Astrocyte (in vitro differentiated cells and primary cell): Measurements from ENCODE around the gene NUBP2.

Source experiments
- EZH2 ChIP-seq: IDR thresholded peaks from 2 replicates; pipeline ENCODE4 v1.6.1; 2012; ENCODE audit warnings: mild to moderate bottlenecking, low read length, inconsistent platforms; ENCODE audit not compliant: insufficient read depth
- TF ChIP-seq, protein P1 (sequence below): IDR thresholded peaks from 2 replicates; pipeline ENCODE4 v1.5.1; 2011; ENCODE audit warnings: low read depth, mild to moderate bottlenecking, inconsistent platforms, low read length, moderate library complexity; ENCODE audit not compliant: insufficient read depth

DNA sequence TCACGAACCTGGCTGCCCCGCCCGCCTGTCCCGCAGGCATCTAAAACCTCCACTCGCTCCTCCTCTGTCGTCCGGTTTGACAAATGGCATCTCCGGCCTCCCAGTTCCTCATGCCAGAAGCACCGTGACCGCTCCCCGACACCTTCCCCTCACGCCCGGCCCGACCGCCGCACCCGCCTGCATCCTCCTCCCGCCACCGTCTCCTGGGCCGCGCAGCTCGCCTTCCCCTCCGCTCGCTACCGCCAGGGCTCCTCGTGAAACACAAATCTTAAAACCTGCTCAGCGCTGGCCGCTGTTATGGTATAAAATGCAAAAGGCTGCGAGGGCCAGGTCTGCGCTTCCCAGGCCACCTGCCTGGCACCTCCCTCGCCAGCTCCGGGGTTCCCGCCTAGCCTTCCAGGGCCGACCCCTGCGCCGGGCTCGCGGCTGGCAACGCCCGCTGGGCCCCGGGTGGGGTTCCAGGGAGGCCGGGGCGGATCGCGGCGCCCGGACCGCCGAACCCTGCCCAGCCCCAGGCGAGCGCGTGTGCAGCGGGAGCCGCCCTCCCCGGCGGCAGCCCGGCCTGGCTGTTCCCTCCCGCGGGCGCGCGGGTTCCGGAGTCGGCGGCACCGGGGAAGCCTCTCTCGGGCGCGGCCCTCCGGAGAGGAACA, 877 bp upstream of the NUBP2 start:
- TF ChIP-seq, protein P1, sequence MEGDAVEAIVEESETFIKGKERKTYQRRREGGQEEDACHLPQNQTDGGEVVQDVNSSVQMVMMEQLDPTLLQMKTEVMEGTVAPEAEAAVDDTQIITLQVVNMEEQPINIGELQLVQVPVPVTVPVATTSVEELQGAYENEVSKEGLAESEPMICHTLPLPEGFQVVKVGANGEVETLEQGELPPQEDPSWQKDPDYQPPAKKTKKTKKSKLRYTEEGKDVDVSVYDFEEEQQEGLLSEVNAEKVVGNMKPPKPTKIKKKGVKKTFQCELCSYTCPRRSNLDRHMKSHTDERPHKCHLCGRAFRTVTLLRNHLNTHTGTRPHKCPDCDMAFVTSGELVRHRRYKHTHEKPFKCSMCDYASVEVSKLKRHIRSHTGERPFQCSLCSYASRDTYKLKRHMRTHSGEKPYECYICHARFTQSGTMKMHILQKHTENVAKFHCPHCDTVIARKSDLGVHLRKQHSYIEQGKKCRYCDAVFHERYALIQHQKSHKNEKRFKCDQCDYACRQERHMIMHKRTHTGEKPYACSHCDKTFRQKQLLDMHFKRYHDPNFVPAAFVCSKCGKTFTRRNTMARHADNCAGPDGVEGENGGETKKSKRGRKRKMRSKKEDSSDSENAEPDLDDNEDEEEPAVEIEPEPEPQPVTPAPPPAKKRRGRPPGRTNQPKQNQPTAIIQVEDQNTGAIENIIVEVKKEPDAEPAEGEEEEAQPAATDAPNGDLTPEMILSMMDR = no peak
- no peak for TF ChIP-seq EZH2
